H1 (cell line): ENCODE results near the gene KRTAP20-3. TPM values are rescaled to one million over a fixed set of nuclear protein-coding genes. Genes with fewer than 3 reads are reported as not detected.

Experiments used
- CTCF ChIA-PET: fragments of 300-600 bp; sonication (Branson Sonifier 250); formaldehyde crosslinking; loops from one replicate; lab custom pipeline; 2021; ENCODE audit not compliant: partially characterized antibody; lab: Charles Lee
- POLR2A ChIA-PET: fragments of 300-600 bp; sonication (Branson Sonifier 250); formaldehyde crosslinking; loops from one replicate; lab custom pipeline; 2021; ENCODE audit warnings: inconsistent platforms; ENCODE audit not compliant: partially characterized antibody; lab: Charles Lee
- DNase-seq, 2 experiments: peaks; one replicate each; pipeline versions ENCODE4 v3.0.0 to v3.0.0-alpha.2; 2010 to 2022; ENCODE audit warnings: low spot score in 2 of 2, low read depth in 1 of 2, mixed read lengths in 1 of 2
- FAIRE-seq: peaks from 2 replicates; lab custom pipeline; 2011; peaks lifted over from hg19 to GRCh38; lab: Jason Lieb, UNC
- H2AFZ ChIP-seq: 2 replicates; pipeline ENCODE4 v1.8.1; 2012; ENCODE audit warnings: low read length, inconsistent platforms
- H2AK5ac ChIP-seq: 2 replicates; pipeline ENCODE4 v1.6.1; 2013; ENCODE audit warnings: low read depth, low read length
- H2BK120ac ChIP-seq: replicated peaks from 2 replicates; pipeline ENCODE3; 2013; ENCODE audit warnings: low read depth, low read length, inconsistent platforms
- H2BK12ac ChIP-seq: 2 replicates; pipeline ENCODE4 v1.6.1; 2013; ENCODE audit warnings: low read depth, low read length
- H2BK15ac ChIP-seq: 2 replicates; pipeline ENCODE4 v1.6.1; 2013; ENCODE audit warnings: low read length
- H2BK20ac ChIP-seq: 2 replicates; pipeline ENCODE4 v1.6.1; 2013; ENCODE audit warnings: low read length
- H2BK5ac ChIP-seq: 2 replicates; pipeline ENCODE4 v1.6.1; 2013; ENCODE audit warnings: low read depth, low read length
- H3K14ac ChIP-seq: 2 replicates; pipeline ENCODE4 v1.6.1; 2013; ENCODE audit warnings: inconsistent platforms; ENCODE audit not compliant: insufficient read length
- H3K18ac ChIP-seq: 2 replicates; pipeline ENCODE4 v1.6.1; 2013; ENCODE audit warnings: low read length; ENCODE audit errors: extremely low read depth
- H3K23ac ChIP-seq: 2 replicates; pipeline ENCODE4 v1.6.1; 2013; ENCODE audit warnings: inconsistent platforms; ENCODE audit not compliant: insufficient read length
- H3K23me2 ChIP-seq: 2 replicates; pipeline ENCODE4 v1.6.1; 2013; ENCODE audit warnings: low read depth, low read length
- H3K27ac ChIP-seq: 2 replicates; pipeline ENCODE4 v1.6.1; 2011; ENCODE audit warnings: low read depth, low read length, inconsistent platforms
- H3K27me3 ChIP-seq, 4 experiments: replicated peaks in 1 of 4; 1 replicate in 1 of 4; 2 replicates in 3 of 4; pipeline versions ENCODE4 v1.6.1 to v1.8.1; 2011 to 2013; ENCODE audit warnings: low read length in 3 of 4, mild to moderate bottlenecking in 3 of 4, inconsistent platforms in 2 of 4, mixed read lengths in 2 of 4, moderate library complexity in 1 of 4; ENCODE audit not compliant: control insufficient read depth in 3 of 4, insufficient read depth in 3 of 4; ENCODE audit errors: extremely low read depth in 1 of 4
- H3K36me3 ChIP-seq, 4 experiments: 2 replicates each; pipeline versions ENCODE4 v1.6.1 to v1.8.1; 2011 to 2013; ENCODE audit warnings: mild to moderate bottlenecking in 4 of 4, low read length in 3 of 4, moderate library complexity in 2 of 4, control low read depth in 1 of 4, inconsistent platforms in 1 of 4; ENCODE audit not compliant: insufficient read depth in 4 of 4, control insufficient read depth in 2 of 4
- H3K4ac ChIP-seq: replicated peaks from 2 replicates; pipeline ENCODE3; 2013; ENCODE audit warnings: low read length, low read depth, mixed read lengths, inconsistent platforms; ENCODE audit not compliant: insufficient read length
- H3K4me1 ChIP-seq, 4 experiments: replicated peaks in 1 of 4; 1 replicate in 1 of 4; 2 replicates in 3 of 4; pipeline versions ENCODE4 v1.6.1 to v1.8.1; 2011 to 2013; ENCODE audit warnings: low read length in 3 of 4, inconsistent platforms in 2 of 4, mixed read lengths in 1 of 4; ENCODE audit not compliant: insufficient read depth in 4 of 4, control insufficient read depth in 3 of 4
- H3K4me2 ChIP-seq, 2 experiments: 2 replicates each; pipeline versions ENCODE4 v1.6.1 to v1.8.1; 2011 to 2013; ENCODE audit warnings: low read depth in 2 of 2, low read length in 2 of 2, control low read depth in 1 of 2, inconsistent platforms in 1 of 2, mild to moderate bottlenecking in 1 of 2; ENCODE audit not compliant: insufficient read depth in 1 of 2
- H3K4me3 ChIP-seq, 4 experiments: fragments of 200-600, 300-600 bp in 1 of 4; sonication (generic), shearing (Covaris generic), sonication (Bioruptor Twin) in 1 of 4; 2 replicates each; pipeline versions ENCODE4 v1.5.1 to v1.8.1; 2011 to 2016; ENCODE audit warnings: low read length in 4 of 4, low read depth in 3 of 4, control low read depth in 2 of 4, inconsistent platforms in 2 of 4, mild to moderate bottlenecking in 2 of 4, mixed read lengths in 1 of 4, moderate library complexity in 1 of 4; ENCODE audit not compliant: insufficient read depth in 2 of 4; ENCODE audit errors: extremely low read depth in 1 of 4
- H3K56ac ChIP-seq: replicated peaks from 2 replicates; pipeline ENCODE3; 2013; ENCODE audit warnings: low read depth, mild to moderate bottlenecking, mixed read lengths, low read length, inconsistent platforms; ENCODE audit not compliant: insufficient read length
- H3K79me1 ChIP-seq: 2 replicates; pipeline ENCODE4 v1.6.1; 2013; ENCODE audit warnings: low read depth, low read length, control low read depth
- H3K79me2 ChIP-seq, 2 experiments: 2 replicates each; pipeline versions ENCODE4 v1.6.1 to v1.8.1; 2012 to 2013; ENCODE audit warnings: low read length in 2 of 2, mild to moderate bottlenecking in 2 of 2, inconsistent platforms in 1 of 2; ENCODE audit not compliant: insufficient read depth in 2 of 2, control insufficient read depth in 1 of 2
- H3K9ac ChIP-seq, 4 experiments: replicated peaks in 1 of 4; 1 replicate in 1 of 4; 2 replicates in 3 of 4; pipeline versions ENCODE4 v1.6.1 to v1.8.1; 2011 to 2013; ENCODE audit warnings: low read depth in 3 of 4, low read length in 3 of 4, control low read depth in 2 of 4, mild to moderate bottlenecking in 2 of 4, moderate library complexity in 2 of 4, inconsistent platforms in 1 of 4; ENCODE audit errors: extremely low read depth in 1 of 4
- H3K9me3 ChIP-seq, 2 experiments: 2 replicates each; pipeline versions ENCODE4 v1.6.1 to v1.8.1; 2012 to 2013; ENCODE audit warnings: mild to moderate bottlenecking in 2 of 2, moderate library complexity in 2 of 2, control low read depth in 1 of 2, inconsistent platforms in 1 of 2, low read depth in 1 of 2, low read length in 1 of 2, mixed read lengths in 1 of 2; ENCODE audit not compliant: insufficient read depth in 2 of 2
- H4K20me1 ChIP-seq, 2 experiments: replicated peaks in 1 of 2; 2 replicates each; pipeline versions ENCODE3 to v1.8.1; 2011 to 2013; ENCODE audit warnings: inconsistent platforms in 2 of 2, low read length in 2 of 2, mild to moderate bottlenecking in 1 of 2; ENCODE audit not compliant: insufficient read depth in 2 of 2, control insufficient read depth in 1 of 2
- H4K5ac ChIP-seq: 2 replicates; pipeline ENCODE4 v1.6.1; 2013; ENCODE audit warnings: low read length, low read depth, mixed read lengths, inconsistent platforms; ENCODE audit not compliant: insufficient read length
- H4K8ac ChIP-seq: 2 replicates; pipeline ENCODE4 v1.8.0; 2013; ENCODE audit warnings: mild to moderate bottlenecking, moderate library complexity, low read length, inconsistent platforms; ENCODE audit not compliant: insufficient read depth; ENCODE audit errors: extremely low read depth
- H4K91ac ChIP-seq: replicated peaks from 2 replicates; pipeline ENCODE3; 2013; ENCODE audit warnings: low read length, mixed read lengths, inconsistent platforms; ENCODE audit not compliant: insufficient read length
- EP300 ChIP-seq, 2 experiments: IDR thresholded peaks; 1 replicate in 1 of 2; 2 replicates in 1 of 2; pipeline ENCODE4 v1.6.1; 2011 to 2012; ENCODE audit warnings: low read depth in 2 of 2, low read length in 2 of 2, mild to moderate bottlenecking in 2 of 2, borderline replicate concordance in 1 of 2, inconsistent platforms in 1 of 2, moderate library complexity in 1 of 2
- POU5F1 ChIP-seq: IDR thresholded peaks from 2 replicates; pipeline ENCODE4 v1.6.1; 2011; ENCODE audit warnings: low read depth, mild to moderate bottlenecking, low read length, moderate library complexity
- RAD21 ChIP-seq, 2 experiments: IDR thresholded peaks in 1 of 2; conservative IDR thresholded peaks in 1 of 2; 2 replicates each; pipeline ENCODE4 v1.6.1; 2011; ENCODE audit warnings: low read depth in 2 of 2, low read length in 2 of 2, improper control_type of control experiment in 1 of 2, inconsistent platforms in 1 of 2, mild to moderate bottlenecking in 1 of 2, moderate library complexity in 1 of 2
- SAP30 ChIP-seq: fragments of 300-600 bp; sonication (generic); IDR thresholded peaks from 2 replicates; pipeline ENCODE4 v1.7.1; 2012; ENCODE audit warnings: low read length, moderate library complexity, mild to moderate bottlenecking, inconsistent platforms; ENCODE audit not compliant: insufficient read depth, insufficient replicate concordance
- SP4 ChIP-seq: IDR thresholded peaks from 2 replicates; pipeline ENCODE4 v1.6.1; 2012; ENCODE audit warnings: low read length, inconsistent platforms
- USF2 ChIP-seq: IDR thresholded peaks from 2 replicates; pipeline ENCODE4 v1.6.1; 2011; ENCODE audit warnings: low read length, improper control_type of control experiment
- YY1 ChIP-seq: IDR thresholded peaks from 2 replicates; pipeline ENCODE4 v1.6.1; 2011; ENCODE audit warnings: low read depth, mild to moderate bottlenecking, low read length
- polyA plus RNA-seq, 7 experiments: library from polyadenylated mRNA; depleted of rRNA in 3 of 7; stranded (reverse) in 5 of 7; unstranded in 2 of 7; fragments of >200 nt in 5 of 7; fragments of 200-250 nt in 2 of 7; gene quantifications; 1 replicate in 5 of 7; 2 replicates in 1 of 7; 4 replicates in 1 of 7; pipeline versions ENCODE4 v1.2.1 to v1.2.3, GENCODE V29; 2011 to 2013; ENCODE audit warnings: missing spikeins in 2 of 7, mixed read lengths in 2 of 7
- total RNA-seq: library from RNA; stranded (reverse); fragmentation: NEBNext Ultra II Directional; extraction: Animal tissue kit (Norgen Biotek cat#: 25700); gene quantifications from 2 replicates; pipeline ENCODE4 v1.2.1, GENCODE V29; 2021

KRTAP20-3 gene
- total and polyA plus RNA-seq, 2 of the 8 experiments (the other 6 are each of a cell fraction or from before 2014, with no cell fraction given), result not detected

GRCh38 chr21:30615199-30615598 is 27.5 kb upstream of the KRTAP20-3 start:
- H3K9ac ChIP-seq, result no peak overlapping the region
- POLR2A ChIA-PET, result no interaction called here
- no peak overlapping the region for H4K5ac ChIP-seq
- no peak overlapping the region for H3K23ac ChIP-seq
- no peak overlapping the region for H2BK5ac ChIP-seq
- H3K9me3 ChIP-seq, result no peaks in the 10 kb centered on the region; a peak in 1 of 4 replicates
- no peak overlapping the region for H3K4me3 ChIP-seq
- no peak overlapping the region for H4K91ac ChIP-seq
- no peak overlapping the region for H3K14ac ChIP-seq
- no peaks in the 10 kb centered on the region for H3K4me1 ChIP-seq
- H2BK20ac ChIP-seq, result no peak overlapping the region
- no peak overlapping the region for H2AK5ac ChIP-seq
- FAIRE-seq (no peak), DNase-seq (no peak)
- H2BK15ac ChIP-seq, result no peak overlapping the region
- no peak overlapping the region for H2BK120ac ChIP-seq
- no peak overlapping the region for H2BK12ac ChIP-seq
- H3K4ac ChIP-seq, result no peak overlapping the region
- no peak overlapping the region for H3K56ac ChIP-seq
- no peak overlapping the region for H4K8ac ChIP-seq
- H3K18ac ChIP-seq, result no peak overlapping the region
- no peaks in the 10 kb centered on the region for H3K79me1 ChIP-seq
- no peaks in the 10 kb centered on the region for H3K36me3 ChIP-seq
- no peak overlapping the region for H3K27ac ChIP-seq
- no peaks in the 10 kb centered on the region for H3K27me3 ChIP-seq
- H3K79me2 ChIP-seq, result no peaks in the 10 kb centered on the region
- TF ChIP-seq YY1 (no peak), EP300 (IDR thresholded peaks at IDR 0.05; ENCODE audit: borderline replicate concordance in 1 of 2, low read depth in 2 of 2, low read length in 2 of 2) (no peak), USF2 (no peak), SAP30 (no peak), POU5F1 (no peak), RAD21 (IDR thresholded peaks at IDR 0.05 in 1 of 2, conservative IDR thresholded peaks at IDR 0.05 in 1 of 2; ENCODE audit: low read depth in 2 of 2, low read length in 2 of 2) (no peak), SP4 (no peak)
- no peaks in the 10 kb centered on the region for H4K20me1 ChIP-seq
- no peaks in the 10 kb centered on the region for H3K23me2 ChIP-seq
- no peak overlapping the region for H3K4me2 ChIP-seq
- CTCF ChIA-PET, result no interaction called here
- H2AFZ ChIP-seq, result no peak overlapping the region
